Measurements from ENCODE around the gene PKLR. TPM values are rescaled to one million over a fixed set of nuclear protein-coding genes. Genes with fewer than 3 reads are reported as not detected.

The PKLR gene
- total RNA-seq, 4 donors from 2014 or later: not detected

DNA sequence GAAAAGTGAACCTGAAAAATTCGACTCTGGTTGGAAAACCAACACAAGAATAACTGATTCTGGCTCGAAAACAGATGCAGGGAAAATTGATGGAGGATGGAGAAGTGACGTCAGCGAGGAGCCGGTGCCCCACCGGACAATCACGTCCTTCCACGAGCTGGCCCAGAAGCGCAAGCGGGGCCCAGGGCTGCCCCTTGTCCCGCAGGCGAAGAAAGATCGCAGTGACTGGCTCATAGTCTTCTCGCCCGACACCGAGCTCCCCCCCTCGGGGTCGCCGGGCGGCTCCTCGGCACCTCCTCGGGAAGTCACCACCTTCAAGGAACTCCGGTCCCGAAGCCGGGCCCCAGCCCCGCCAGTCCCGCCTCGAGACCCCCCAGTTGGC is 21.3 kb upstream of the PKLR start:
- Histone ChIP-seq H3K27ac (peak overlapping the region; percentile 96 to 99 (median 98)), H3K9me3 (no peaks in the 10 kb centered on the region), H3K36me3 (peaks cover 0 to 30% of the 10 kb centered on the region in 2 donors), H3K4me1 (peaks cover 0 to 62% (median 21%) of the 10 kb centered on the region in 3 donors), H3K27me3 (no peaks in the 10 kb centered on the region), H3K4me3 (peak overlapping the region; percentile 81 to 92)
- ATAC-seq: no peak
- TF ChIP-seq POLR2AphosphoS5 (IDR thresholded peaks at IDR 0.05): no peak
- TF ChIP-seq, protein P1, sequence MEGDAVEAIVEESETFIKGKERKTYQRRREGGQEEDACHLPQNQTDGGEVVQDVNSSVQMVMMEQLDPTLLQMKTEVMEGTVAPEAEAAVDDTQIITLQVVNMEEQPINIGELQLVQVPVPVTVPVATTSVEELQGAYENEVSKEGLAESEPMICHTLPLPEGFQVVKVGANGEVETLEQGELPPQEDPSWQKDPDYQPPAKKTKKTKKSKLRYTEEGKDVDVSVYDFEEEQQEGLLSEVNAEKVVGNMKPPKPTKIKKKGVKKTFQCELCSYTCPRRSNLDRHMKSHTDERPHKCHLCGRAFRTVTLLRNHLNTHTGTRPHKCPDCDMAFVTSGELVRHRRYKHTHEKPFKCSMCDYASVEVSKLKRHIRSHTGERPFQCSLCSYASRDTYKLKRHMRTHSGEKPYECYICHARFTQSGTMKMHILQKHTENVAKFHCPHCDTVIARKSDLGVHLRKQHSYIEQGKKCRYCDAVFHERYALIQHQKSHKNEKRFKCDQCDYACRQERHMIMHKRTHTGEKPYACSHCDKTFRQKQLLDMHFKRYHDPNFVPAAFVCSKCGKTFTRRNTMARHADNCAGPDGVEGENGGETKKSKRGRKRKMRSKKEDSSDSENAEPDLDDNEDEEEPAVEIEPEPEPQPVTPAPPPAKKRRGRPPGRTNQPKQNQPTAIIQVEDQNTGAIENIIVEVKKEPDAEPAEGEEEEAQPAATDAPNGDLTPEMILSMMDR (IDR thresholded peaks at IDR 0.05): no peak
- TF ChIP-seq EP300 (IDR thresholded peaks at IDR 0.05): no peak
- WGBS, 2 donors (ENCODE audit: low coverage in 1 of 2): 0 to 1% methylated on average over 11 to 12 of the region's 28 CpGs

DNA sequence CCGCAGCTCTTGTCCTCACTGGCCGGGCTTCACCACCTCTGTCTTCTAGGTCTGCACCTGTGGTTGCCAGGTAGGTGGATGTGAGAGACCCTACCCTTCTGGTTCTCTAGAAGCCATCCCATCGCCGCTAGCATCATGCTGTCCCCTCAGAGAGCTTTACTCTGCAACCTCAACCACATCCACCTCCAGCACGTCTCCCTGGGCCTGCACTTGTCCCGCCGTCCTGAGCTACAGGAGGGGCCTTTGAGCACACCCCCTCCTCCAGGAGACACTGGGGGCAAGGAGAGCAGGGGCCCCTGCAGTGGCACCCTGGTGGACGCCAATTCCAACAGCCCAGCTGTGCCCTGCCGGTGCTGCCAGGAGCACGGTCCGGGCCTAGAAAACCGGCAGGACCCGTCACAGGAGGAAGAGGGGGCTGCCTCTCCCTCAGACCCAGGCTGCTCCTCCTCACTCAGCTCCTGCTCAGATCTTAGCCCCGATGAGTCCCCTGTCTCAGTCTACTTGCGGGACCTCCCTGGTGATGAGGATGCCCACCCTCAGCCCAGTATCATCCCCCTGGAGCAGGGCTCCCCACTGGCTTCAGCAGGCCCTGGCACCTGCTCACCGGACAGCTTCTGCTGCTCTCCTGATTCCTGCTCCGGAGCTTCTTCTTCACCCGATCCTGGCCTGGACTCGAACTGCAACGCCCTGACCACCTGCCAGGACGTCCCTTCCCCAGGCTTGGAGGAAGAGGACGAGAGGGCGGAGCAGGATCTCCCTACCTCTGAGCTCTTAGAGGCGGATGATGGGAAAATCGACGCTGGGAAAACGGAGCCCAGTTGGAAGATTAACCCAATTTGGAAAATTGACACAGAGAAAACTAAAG is 20.6 kb upstream of the PKLR start:
- no peak for TF ChIP-seq POLR2AphosphoS5 (IDR thresholded peaks at IDR 0.05)
- no peak for TF ChIP-seq POLR2A (IDR thresholded peaks at IDR 0.05)
- TF ChIP-seq, protein P1 (IDR thresholded peaks at IDR 0.05): no peak
- no peak for TF ChIP-seq EP300 (IDR thresholded peaks at IDR 0.05)
- Histone ChIP-seq H3K36me3 (peaks cover 0 to 26% of the 10 kb centered on the region in 2 donors), H3K27ac (peak overlapping the region; percentile 96 to 99 (median 98)), H3K27me3 (no peaks in the 10 kb centered on the region), H3K4me3 (peak overlapping the region in 1 of 2 donors; percentile 92), H3K4me1 (peaks cover 0 to 59% (median 21%) of the 10 kb centered on the region in 3 donors), H3K9me3 (no peaks in the 10 kb centered on the region)
- 0 to 38% methylated on average over 4 to 9 of the region's 27 CpGs for WGBS, 2 donors (ENCODE audit: low coverage in 1 of 2)
- no peak for ATAC-seq

DNA sequence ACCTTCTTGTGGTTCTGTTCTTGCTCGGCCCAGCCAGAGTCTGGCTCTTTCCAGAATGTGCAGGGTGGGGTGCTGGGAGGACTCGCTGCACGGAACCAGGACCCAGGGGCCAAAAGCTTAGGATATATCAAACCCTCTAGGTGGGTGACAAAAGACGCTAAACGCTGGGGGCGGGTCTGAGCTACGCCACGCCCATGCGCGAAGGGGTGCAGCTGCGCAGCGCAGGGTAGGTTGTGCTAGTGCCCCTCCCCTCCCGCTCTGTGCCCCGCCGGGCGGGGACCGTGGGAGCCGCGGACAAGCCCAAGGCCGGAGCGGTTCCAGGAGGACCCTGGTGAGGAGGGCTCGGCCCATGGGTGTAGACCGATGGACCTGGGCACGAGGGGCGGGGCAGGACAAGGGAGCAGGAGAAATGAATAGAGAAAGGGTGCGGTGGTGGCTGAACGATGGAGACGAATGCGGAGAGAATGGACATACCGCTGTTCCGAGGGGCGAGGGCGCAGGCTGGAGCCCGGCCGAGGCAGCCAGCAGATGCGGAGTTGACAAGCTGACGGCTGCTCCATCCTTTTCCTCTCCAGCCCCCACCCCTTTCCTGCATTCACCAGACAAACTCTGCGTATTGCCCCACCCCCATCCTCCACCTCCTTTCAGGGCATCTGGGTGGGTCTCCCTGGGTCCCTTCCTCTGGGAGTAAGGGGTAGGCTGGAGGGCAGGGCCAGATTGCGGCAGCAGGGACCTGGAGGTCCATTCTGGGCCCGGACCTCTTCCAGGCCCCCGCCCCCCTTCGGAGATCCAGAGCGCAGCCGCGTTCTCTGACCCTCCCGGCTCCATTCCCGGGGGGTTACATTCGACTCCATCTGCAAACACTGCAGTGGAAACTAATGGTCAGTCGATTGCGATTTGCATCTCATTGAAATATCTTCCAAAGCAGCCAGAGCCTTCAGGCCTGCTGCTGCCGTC is 19.7 kb upstream of the PKLR start, which contains the start of gene RUSC1:
TSS of gene RUSC1 (plus strand) at position 234 of the 957 bp plus-strand sequence. CDS start 880 bp downstream, outside the sequence.
- TF ChIP-seq, protein P1 (IDR thresholded peaks at IDR 0.05): peak in 1 of 4 experiments; percentile 23
- TF ChIP-seq POLR2AphosphoS5 (IDR thresholded peaks at IDR 0.05) (peak; percentile 47), EP300 (IDR thresholded peaks at IDR 0.05) (no peak), POLR2A (IDR thresholded peaks at IDR 0.05) (peak in 1 of 2 donors; percentile 50)
- Histone ChIP-seq H3K27ac (peak within 1 kb of the TSS; percentile 96 to 99 (median 98)), H3K36me3 (peaks cover 0 to 17% of the 10 kb centered on the region in 2 donors), H3K4me3 (peak within 1 kb of the TSS; percentile 47 to 92), H3K4me1 (peaks cover 0 to 50% (median 21%) of the 10 kb centered on the region in 3 donors), H3K27me3 (no peaks in the 10 kb centered on the region), H3K9me3 (no peaks in the 10 kb centered on the region)
- WGBS, 2 donors (ENCODE audit: low coverage in 1 of 2): 1 to 3% methylated on average over 10 to 12 of the region's 51 CpGs
- ATAC-seq: peak; percentile 28

DNA sequence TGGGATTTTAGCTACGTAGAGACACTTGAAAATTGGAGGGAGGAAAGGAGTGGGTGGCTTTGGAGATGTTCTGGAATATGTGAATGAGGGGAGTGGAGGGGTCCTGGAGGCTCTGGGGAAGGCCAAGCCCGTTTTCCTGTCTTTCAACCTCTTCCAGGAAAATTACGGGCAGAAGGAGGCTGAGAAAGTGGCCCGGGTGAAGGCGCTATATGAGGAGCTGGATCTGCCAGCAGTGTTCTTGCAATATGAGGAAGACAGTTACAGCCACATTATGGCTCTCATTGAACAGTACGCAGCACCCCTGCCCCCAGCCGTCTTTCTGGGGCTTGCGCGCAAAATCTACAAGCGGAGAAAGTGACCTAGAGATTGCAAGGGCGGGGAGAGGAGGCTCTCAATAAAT is 19.0 kb upstream of the PKLR start:
- peak overlapping the region; percentile 47 to 92 for H3K4me3 ChIP-seq
- no peak for ATAC-seq
- TF ChIP-seq POLR2AphosphoS5 (IDR thresholded peaks at IDR 0.05): no peak
- TF ChIP-seq, protein P1 (IDR thresholded peaks at IDR 0.05): no peak
- TF ChIP-seq POLR2A (IDR thresholded peaks at IDR 0.05): no peak
- no peak for TF ChIP-seq EP300 (IDR thresholded peaks at IDR 0.05)
- WGBS, 2 donors (ENCODE audit: low coverage in 1 of 2): 15 to 30% methylated on average over 6 to 11 of the region's 11 CpGs
- no peaks in the 10 kb centered on the region for H3K27me3 ChIP-seq
- H3K9me3 ChIP-seq: no peaks in the 10 kb centered on the region
- H3K27ac ChIP-seq: peak overlapping the region in 3 of 4 donors; percentile 98 to 99 (median 99)
- H3K4me1 ChIP-seq: peaks cover 0 to 43% (median 17%) of the 10 kb centered on the region in 3 donors
- peaks cover 0 to 24% of the 10 kb centered on the region in 2 donors for H3K36me3 ChIP-seq
